Activated CD8-positive, alpha-beta T cell treated with anti-CD3 and anti-CD28 coated beads, Interleukin-2, amount 10 ng/mL, durations not matched to agents 7 days and 5 days (primary cell): ENCODE data around the gene ABCG4. TPM values are rescaled to one million over a fixed set of nuclear protein-coding genes. Genes with fewer than 3 reads are reported as not detected.

Experiments
- ATAC-seq: fragments of 150-1000 bp; cut with Tn5 transposase; one replicate; pipeline ENCODE4 v1.10.0; 2021; ENCODE audit warnings: moderate library complexity
- CTCF ChIA-PET: fragments of 350-600 bp; sonication (Branson Sonifier 250); formaldehyde crosslinking; loops from one replicate; lab custom pipeline; 2021; ENCODE audit warnings: antibody characterized with exemption; lab: Charles Lee
- POLR2A ChIA-PET: fragments of 350-600 bp; sonication (Branson Sonifier 250); formaldehyde crosslinking; loops from one replicate; lab custom pipeline; 2021; ENCODE audit warnings: antibody characterized with exemption; lab: Charles Lee
- DNase-seq: peaks from one replicate; pipeline ENCODE4 v3.0.0-alpha.2; 2020
- H3K27ac Mint-ChIP-seq: one replicate; pipeline ENCODE4 v1.8.0; 2021; ENCODE audit warnings: mild to moderate bottlenecking, mixed read lengths
- H3K27me3 Mint-ChIP-seq: one replicate; pipeline ENCODE4 v1.8.0; 2021; ENCODE audit warnings: low read depth, mixed read lengths
- H3K36me3 Mint-ChIP-seq: one replicate; pipeline ENCODE4 v1.8.0; 2021; ENCODE audit warnings: low read depth, mixed read lengths
- H3K4me1 Mint-ChIP-seq: one replicate; pipeline ENCODE4 v1.8.0; 2021; ENCODE audit warnings: low read depth, mixed read lengths
- H3K4me3 Mint-ChIP-seq: one replicate; pipeline ENCODE4 v1.8.0; 2021; ENCODE audit warnings: mild to moderate bottlenecking, mixed read lengths
- H3K9me3 Mint-ChIP-seq: one replicate; pipeline ENCODE4 v1.8.0; 2022; ENCODE audit warnings: mixed read lengths; ENCODE audit not compliant: insufficient read depth
- total RNA-seq, 2 experiments: library from RNA; stranded (reverse); gene quantifications; one replicate each; pipeline ENCODE4 v1.2.3, GENCODE V29; 2021

ABCG4 gene
- total RNA-seq, 2 experiments from 2014 or later: 0.18 TPM; not detected in 1

- ChIA-PET CTCF (interaction anchor here (1.4 to 2.0 kb wide), 2 partner anchors 28 to 100 kb away, joined by 5 to 8 read pairs; partner anchors contain the start of gene VPS11), POLR2A (interaction anchor here (1.4 kb wide), 1 partner anchor 73 kb away, joined by 6 read pairs; no protein-coding TSS in a partner anchor)
- Mint-ChIP-seq H3K27ac (peak overlapping the region; percentile 80), H3K27me3 (no peaks in the 10 kb centered on the region), H3K36me3 (no peaks in the 10 kb centered on the region), H3K4me1 (peaks cover 30% of the 10 kb centered on the region), H3K9me3 (no peaks in the 10 kb centered on the region), H3K4me3 (peak overlapping the region; percentile 86)
- DNase-seq: no peak
- ATAC-seq: no peak
Observed at GRCh38 chr11:119167933-119168332, 19.1 kb downstream of the ABCG4 start.

GRCh38 chr11:119168471-119169281 lies 19.8 kb downstream of the ABCG4 start, which contains the start of gene NLRX1:
Gene NLRX1, plus strand, starts transcription at chr11:119168725. Its CDS starts 2,679 bp downstream, at chr11:119171404.
- POLR2A ChIA-PET: interaction anchor here (0.6 to 1.5 kb wide), 17 partner anchors 9 to 140 kb away, joined by 3 to 15 read pairs (median 4); partner anchors contain the start of genes C2CD2L, HMBS and VPS11
- H3K27me3 Mint-ChIP-seq: no peaks in the 10 kb centered on the region
- CTCF ChIA-PET: interaction anchor here (0.6 to 2.8 kb wide), 33 partner anchors 9 to 205 kb away, joined by 3 to 34 read pairs (median 5); partner anchors contain the start of genes ABCG4, CBL, RNF26 and VPS11
- peak within 1 kb of the TSS; percentile 92 for H3K27ac Mint-ChIP-seq
- peak within 1 kb of the TSS; percentile 86 for H3K4me3 Mint-ChIP-seq
- DNase-seq (peak; percentile 92), ATAC-seq (peak; percentile 96)
- no peaks in the 10 kb centered on the region for H3K36me3 Mint-ChIP-seq
- H3K4me1 Mint-ChIP-seq: peaks cover 30% of the 10 kb centered on the region
- H3K9me3 Mint-ChIP-seq: no peaks in the 10 kb centered on the region

GRCh38 chr11:119169282-119169719 lies 20.4 kb downstream of the ABCG4 start:
- H3K36me3 Mint-ChIP-seq: no peaks in the 10 kb centered on the region
- peaks cover 30% of the 10 kb centered on the region for H3K4me1 Mint-ChIP-seq
- POLR2A ChIA-PET: interaction anchor here (0.6 to 1.5 kb wide), 17 partner anchors 9 to 141 kb away, joined by 3 to 15 read pairs (median 4); partner anchors contain the start of genes C2CD2L, HMBS and VPS11
- H3K27ac Mint-ChIP-seq: peak overlapping the region; percentile 92
- no peaks in the 10 kb centered on the region for H3K27me3 Mint-ChIP-seq
- peak; percentile 36 for ATAC-seq
- CTCF ChIA-PET: interaction anchor here (0.6 to 2.8 kb wide), 33 partner anchors 9 to 204 kb away, joined by 3 to 34 read pairs (median 5); partner anchors contain the start of genes ABCG4, CBL, RNF26 and VPS11
- peak overlapping the region; percentile 86 for H3K4me3 Mint-ChIP-seq
- DNase-seq: peak; percentile 55
- no peaks in the 10 kb centered on the region for H3K9me3 Mint-ChIP-seq

GRCh38 chr11:119172513-119172912 lies 23.7 kb downstream of the ABCG4 start:
- ChIA-PET CTCF (interaction anchor here (1.2 kb wide), 1 partner anchor 24 kb away, joined by 4 read pairs; no protein-coding TSS in a partner anchor), POLR2A (no interaction called here)
- no peak for ATAC-seq
- Mint-ChIP-seq H3K4me3 (no peak overlapping the region), H3K36me3 (peaks cover 8% of the 10 kb centered on the region), H3K9me3 (no peaks in the 10 kb centered on the region), H3K27me3 (no peaks in the 10 kb centered on the region), H3K4me1 (peaks cover 31% of the 10 kb centered on the region), H3K27ac (peak overlapping the region; percentile 6)
- no peak for DNase-seq

GRCh38 chr11:119173453-119173852 lies 24.6 kb downstream of the ABCG4 start:
- H3K27ac Mint-ChIP-seq: no peak overlapping the region
- CTCF ChIA-PET: no interaction called here

GRCh38 chr11:119175493-119176077 lies 26.7 kb downstream of the ABCG4 start:
- Mint-ChIP-seq H3K4me3 (no peak overlapping the region), H3K27me3 (no peaks in the 10 kb centered on the region), H3K36me3 (peaks cover 20% of the 10 kb centered on the region), H3K27ac (no peak overlapping the region), H3K9me3 (no peaks in the 10 kb centered on the region), H3K4me1 (peaks cover 24% of the 10 kb centered on the region)
- CTCF ChIA-PET: no interaction called here
- ATAC-seq: no peak
- POLR2A ChIA-PET: interaction anchor here (0.7 to 1.7 kb wide), 2 partner anchors 20 to 81 kb away, joined by 3 read pairs; no protein-coding TSS in a partner anchor
- DNase-seq: no peak

More at GRCh38 chr11:119173453-119173852, 24.6 kb downstream of the ABCG4 start:
- peaks cover 33% of the 10 kb centered on the region for H3K4me1 Mint-ChIP-seq
- ATAC-seq (no peak), DNase-seq (no peak)
- POLR2A ChIA-PET: interaction anchor here (0.8 kb wide), 1 partner anchor 155 kb away, joined by 3 read pairs; the partner anchor contains the start of genes RPS25 and TRAPPC4
- H3K9me3 Mint-ChIP-seq: no peaks in the 10 kb centered on the region
- no peaks in the 10 kb centered on the region for H3K27me3 Mint-ChIP-seq
- peaks cover 12% of the 10 kb centered on the region for H3K36me3 Mint-ChIP-seq
- H3K4me3 Mint-ChIP-seq: no peak overlapping the region

GRCh38 chr11:119178166-119178680 lies 29.4 kb downstream of the ABCG4 start:
- no peaks in the 10 kb centered on the region for H3K27me3 Mint-ChIP-seq
- CTCF ChIA-PET: interaction anchor here (0.8 to 3.0 kb wide), 6 partner anchors 9 to 160 kb away, joined by 3 to 34 read pairs (median 3); partner anchors contain the start of gene NLRX1
- POLR2A ChIA-PET: interaction anchor here (0.5 to 1.7 kb wide), 2 partner anchors 9 to 44 kb away, joined by 3 to 8 read pairs; partner anchors contain the start of gene NLRX1
- no peak for ATAC-seq
- no peak overlapping the region for H3K4me3 Mint-ChIP-seq
- H3K9me3 Mint-ChIP-seq: no peaks in the 10 kb centered on the region
- H3K27ac Mint-ChIP-seq: peak overlapping the region; percentile 84
- no peak for DNase-seq
- peaks cover 25% of the 10 kb centered on the region for H3K36me3 Mint-ChIP-seq
- peaks cover 15% of the 10 kb centered on the region for H3K4me1 Mint-ChIP-seq

GRCh38 chr11:119179342-119179741 lies 30.5 kb downstream of the ABCG4 start:
- peak overlapping the region; percentile 39 for H3K27ac Mint-ChIP-seq
- ChIA-PET POLR2A (no interaction called here), CTCF (interaction anchor here (1.2 to 3.0 kb wide), 3 partner anchors 10 to 105 kb away, joined by 3 to 34 read pairs (median 4); partner anchors contain the start of gene NLRX1)
- no peak overlapping the region for H3K4me3 Mint-ChIP-seq
- no peaks in the 10 kb centered on the region for H3K9me3 Mint-ChIP-seq
- H3K36me3 Mint-ChIP-seq: peaks cover 32% of the 10 kb centered on the region
- DNase-seq (no peak), ATAC-seq (no peak)
- no peaks in the 10 kb centered on the region for H3K27me3 Mint-ChIP-seq
- H3K4me1 Mint-ChIP-seq: peaks cover 15% of the 10 kb centered on the region

- ChIA-PET CTCF (interaction anchor here (1.2 to 3.0 kb wide), 3 partner anchors 11 to 104 kb away, joined by 3 to 34 read pairs (median 4); partner anchors contain the start of gene NLRX1), POLR2A (no interaction called here)
- DNase-seq (no peak), ATAC-seq (no peak)
- no peak overlapping the region for H3K27ac Mint-ChIP-seq
- H3K36me3 Mint-ChIP-seq: peaks cover 32% of the 10 kb centered on the region
- H3K27me3 Mint-ChIP-seq: no peaks in the 10 kb centered on the region
- no peaks in the 10 kb centered on the region for H3K9me3 Mint-ChIP-seq
- peaks cover 15% of the 10 kb centered on the region for H3K4me1 Mint-ChIP-seq
- H3K4me3 Mint-ChIP-seq: no peak overlapping the region
Observed at GRCh38 chr11:119179983-119180382, 31.1 kb downstream of the ABCG4 start.

GRCh38 chr11:119180729-119181676 lies 32.2 kb downstream of the ABCG4 start:
- ChIA-PET CTCF (interaction anchor here (0.6 to 1.7 kb wide), 4 partner anchors 12 to 42 kb away, joined by 3 to 4 read pairs (median 4); no protein-coding TSS in a partner anchor), POLR2A (interaction anchor here (1.3 kb wide), 1 partner anchor 12 kb away, joined by 3 read pairs; no protein-coding TSS in a partner anchor)
- Mint-ChIP-seq H3K27ac (peak overlapping the region; percentile 55), H3K4me1 (peaks cover 12% of the 10 kb centered on the region), H3K27me3 (no peaks in the 10 kb centered on the region), H3K4me3 (no peak overlapping the region), H3K9me3 (no peaks in the 10 kb centered on the region), H3K36me3 (peaks cover 23% of the 10 kb centered on the region)
- DNase-seq: no peak
- no peak for ATAC-seq
